Measurements from ENCODE around the gene DGCR2. TPM values are rescaled to one million over a fixed set of nuclear protein-coding genes. Genes with fewer than 3 reads are reported as not detected.
A peak's percentile ranks its signal among the peaks of the same experiment; 100 is the strongest.

DGCR2 gene
- total RNA-seq, 1 donor: 43.4 TPM

DNA sequence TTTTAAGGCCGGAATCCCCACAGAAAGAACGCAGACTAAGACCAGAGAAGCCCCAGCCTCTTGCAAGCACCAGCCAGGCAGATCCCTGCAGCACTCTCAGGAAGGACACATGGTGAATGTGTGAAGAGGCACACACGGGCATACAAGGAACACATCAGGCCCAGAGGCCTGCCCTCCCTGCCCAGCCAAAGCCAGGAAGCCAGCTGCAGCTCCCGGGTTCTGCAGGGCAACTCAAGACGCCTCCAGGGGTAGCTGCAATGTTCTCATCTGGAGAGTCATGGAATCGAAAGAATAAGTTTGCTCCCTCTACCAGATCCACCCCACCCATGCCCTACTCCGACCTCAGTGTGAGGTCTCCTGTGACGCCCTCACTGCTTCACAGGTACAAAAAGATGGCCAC is 2.3 kb downstream of the DGCR2 start:
- TF ChIP-seq, protein P1, sequence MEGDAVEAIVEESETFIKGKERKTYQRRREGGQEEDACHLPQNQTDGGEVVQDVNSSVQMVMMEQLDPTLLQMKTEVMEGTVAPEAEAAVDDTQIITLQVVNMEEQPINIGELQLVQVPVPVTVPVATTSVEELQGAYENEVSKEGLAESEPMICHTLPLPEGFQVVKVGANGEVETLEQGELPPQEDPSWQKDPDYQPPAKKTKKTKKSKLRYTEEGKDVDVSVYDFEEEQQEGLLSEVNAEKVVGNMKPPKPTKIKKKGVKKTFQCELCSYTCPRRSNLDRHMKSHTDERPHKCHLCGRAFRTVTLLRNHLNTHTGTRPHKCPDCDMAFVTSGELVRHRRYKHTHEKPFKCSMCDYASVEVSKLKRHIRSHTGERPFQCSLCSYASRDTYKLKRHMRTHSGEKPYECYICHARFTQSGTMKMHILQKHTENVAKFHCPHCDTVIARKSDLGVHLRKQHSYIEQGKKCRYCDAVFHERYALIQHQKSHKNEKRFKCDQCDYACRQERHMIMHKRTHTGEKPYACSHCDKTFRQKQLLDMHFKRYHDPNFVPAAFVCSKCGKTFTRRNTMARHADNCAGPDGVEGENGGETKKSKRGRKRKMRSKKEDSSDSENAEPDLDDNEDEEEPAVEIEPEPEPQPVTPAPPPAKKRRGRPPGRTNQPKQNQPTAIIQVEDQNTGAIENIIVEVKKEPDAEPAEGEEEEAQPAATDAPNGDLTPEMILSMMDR (IDR thresholded peaks at IDR 0.05; ENCODE audit: extremely low read depth, low read depth, low read length): no peak
- H3K4me2 ChIP-seq (ENCODE audit: insufficient read depth, low read length): no peak overlapping the region
- H4K20me1 ChIP-seq (ENCODE audit: insufficient read depth, low read length): peaks cover 65% of the 10 kb centered on the region
- H3K27ac ChIP-seq (ENCODE audit: low read depth, low read length): no peak overlapping the region
- H3K36me3 ChIP-seq (ENCODE audit: insufficient read depth, low read length): no peaks in the 10 kb centered on the region
- no peak overlapping the region for H3K4me3 ChIP-seq (ENCODE audit: insufficient read depth, low read length)
- DNase-seq (ENCODE audit: insufficient read length, low spot score, missing footprints): peak; percentile 66
- H3K4me1 ChIP-seq (ENCODE audit: insufficient read depth, low read length): peaks cover 16% of the 10 kb centered on the region
- H3K9me3 ChIP-seq (ENCODE audit: low read depth, low read length): no peaks in the 10 kb centered on the region
- H3K79me2 ChIP-seq (ENCODE audit: insufficient read depth, low read length): peaks cover 72% of the 10 kb centered on the region
- no peaks in the 10 kb centered on the region for H3K27me3 ChIP-seq (ENCODE audit: insufficient read depth, low read length)
- no peak overlapping the region for H2AFZ ChIP-seq (ENCODE audit: low read length)

DNA sequence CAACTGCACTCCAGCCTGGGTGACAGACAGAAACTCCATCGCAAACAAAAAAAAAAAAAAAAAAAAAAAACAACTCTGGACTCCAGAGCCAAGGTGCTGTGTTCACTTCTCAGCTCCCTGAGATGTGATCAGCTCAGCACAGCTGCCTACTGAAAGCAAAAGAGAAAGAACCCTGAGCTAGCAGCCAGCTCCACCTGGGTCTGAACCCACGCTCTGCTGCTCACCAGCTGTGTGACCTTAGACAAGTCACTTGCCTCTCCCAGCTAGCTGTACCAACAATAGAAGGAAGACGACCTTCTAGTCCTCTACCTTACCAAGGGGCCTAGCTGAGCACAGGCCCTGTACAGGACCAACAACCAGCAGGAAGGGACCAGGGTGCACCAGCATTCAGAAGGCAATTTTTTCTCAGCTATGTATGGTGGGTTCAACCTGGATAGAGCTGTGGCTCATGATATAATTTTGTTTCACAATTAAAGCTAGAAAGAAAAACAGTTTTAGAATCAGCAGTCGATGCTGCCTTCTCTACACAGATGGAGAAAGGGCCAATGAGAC is 3.8 kb downstream of the DGCR2 start:
- no peaks in the 10 kb centered on the region for H3K36me3 ChIP-seq (ENCODE audit: insufficient read depth, low read length)
- TF ChIP-seq, protein P1 (IDR thresholded peaks at IDR 0.05; ENCODE audit: extremely low read depth, low read depth, low read length): no peak
- no peak overlapping the region for H3K4me3 ChIP-seq (ENCODE audit: insufficient read depth, low read length)
- H3K27me3 ChIP-seq (ENCODE audit: insufficient read depth, low read length): no peaks in the 10 kb centered on the region
- peaks cover 84% of the 10 kb centered on the region for H3K79me2 ChIP-seq (ENCODE audit: insufficient read depth, low read length)
- H3K4me2 ChIP-seq (ENCODE audit: insufficient read depth, low read length): no peak overlapping the region
- no peak overlapping the region for H3K27ac ChIP-seq (ENCODE audit: low read depth, low read length)
- no peak overlapping the region for H2AFZ ChIP-seq (ENCODE audit: low read length)
- no peaks in the 10 kb centered on the region for H3K9me3 ChIP-seq (ENCODE audit: low read depth, low read length)
- DNase-seq (ENCODE audit: insufficient read length, low spot score, missing footprints): peak; percentile 48
- peaks cover 76% of the 10 kb centered on the region for H4K20me1 ChIP-seq (ENCODE audit: insufficient read depth, low read length)
- peaks cover 16% of the 10 kb centered on the region for H3K4me1 ChIP-seq (ENCODE audit: insufficient read depth, low read length)

DNA sequence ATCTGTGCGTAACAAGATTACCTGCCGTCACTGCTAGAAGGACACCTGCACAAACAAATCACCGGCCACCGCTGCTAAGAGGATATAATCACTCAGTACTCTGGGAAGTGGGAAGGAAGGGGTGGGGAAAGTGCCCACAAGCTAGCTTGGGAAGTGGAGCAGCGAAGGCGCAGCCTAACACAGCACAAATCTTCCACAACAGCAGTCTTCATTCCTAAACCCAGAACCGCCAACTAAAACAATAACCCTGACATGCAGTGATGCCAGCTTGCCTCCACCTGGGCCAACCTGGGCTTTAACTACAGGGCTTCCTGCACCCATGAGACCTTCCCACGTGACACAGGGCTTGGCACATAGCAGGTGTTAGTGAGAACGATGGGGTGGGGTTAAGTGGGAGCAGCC is 5.1 kb downstream of the DGCR2 start:
- Histone ChIP-seq H2AFZ (ENCODE audit: low read length) (no peak overlapping the region), H4K20me1 (ENCODE audit: insufficient read depth, low read length) (peaks cover 82% of the 10 kb centered on the region), H3K79me2 (ENCODE audit: insufficient read depth, low read length) (peaks cover 85% of the 10 kb centered on the region), H3K4me3 (ENCODE audit: insufficient read depth, low read length) (no peak overlapping the region), H3K4me2 (ENCODE audit: insufficient read depth, low read length) (no peak overlapping the region), H3K4me1 (ENCODE audit: insufficient read depth, low read length) (peaks cover 12% of the 10 kb centered on the region), H3K27ac (ENCODE audit: low read depth, low read length) (no peak overlapping the region), H3K9me3 (ENCODE audit: low read depth, low read length) (no peaks in the 10 kb centered on the region), H3K27me3 (ENCODE audit: insufficient read depth, low read length) (no peaks in the 10 kb centered on the region), H3K36me3 (ENCODE audit: insufficient read depth, low read length) (no peaks in the 10 kb centered on the region)
- TF ChIP-seq, protein P1 (IDR thresholded peaks at IDR 0.05; ENCODE audit: extremely low read depth, low read depth, low read length): no peak
- DNase-seq (ENCODE audit: insufficient read length, low spot score, missing footprints): peak; percentile 25

DNA sequence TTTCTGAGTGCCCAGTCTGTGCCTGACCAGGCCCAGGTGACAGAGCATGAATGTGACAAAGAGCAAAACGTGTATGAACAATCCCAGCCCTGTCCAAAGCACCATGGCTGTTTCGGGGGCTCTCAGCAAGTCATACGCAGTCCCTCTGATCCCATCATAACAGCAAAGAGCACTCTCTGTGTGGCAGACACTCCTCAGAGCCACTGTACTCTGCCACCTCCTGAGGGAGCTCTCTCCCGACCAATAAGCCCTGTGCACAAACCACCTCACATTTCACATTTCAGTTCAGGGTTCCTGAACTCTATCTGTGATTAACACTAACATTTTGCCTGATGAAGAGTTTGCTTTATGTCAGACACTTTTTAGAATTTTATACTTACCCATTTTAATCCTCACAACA is 6.6 kb downstream of the DGCR2 start:
- no peaks in the 10 kb centered on the region for H3K36me3 ChIP-seq (ENCODE audit: insufficient read depth, low read length)
- H3K79me2 ChIP-seq (ENCODE audit: insufficient read depth, low read length): peaks cover 81% of the 10 kb centered on the region
- peaks cover 4% of the 10 kb centered on the region for H3K4me1 ChIP-seq (ENCODE audit: insufficient read depth, low read length)
- no peaks in the 10 kb centered on the region for H3K27me3 ChIP-seq (ENCODE audit: insufficient read depth, low read length)
- no peak overlapping the region for H3K4me3 ChIP-seq (ENCODE audit: insufficient read depth, low read length)
- no peak overlapping the region for H3K4me2 ChIP-seq (ENCODE audit: insufficient read depth, low read length)
- no peak overlapping the region for H2AFZ ChIP-seq (ENCODE audit: low read length)
- H3K27ac ChIP-seq (ENCODE audit: low read depth, low read length): no peak overlapping the region
- peak; percentile 43 for DNase-seq (ENCODE audit: insufficient read length, low spot score, missing footprints)
- TF ChIP-seq, protein P1 (IDR thresholded peaks at IDR 0.05; ENCODE audit: extremely low read depth, low read depth, low read length): no peak
- H4K20me1 ChIP-seq (ENCODE audit: insufficient read depth, low read length): peaks cover 83% of the 10 kb centered on the region
- H3K9me3 ChIP-seq (ENCODE audit: low read depth, low read length): no peaks in the 10 kb centered on the region
